Measurements from ENCODE around the gene SEL1L.

DNA sequence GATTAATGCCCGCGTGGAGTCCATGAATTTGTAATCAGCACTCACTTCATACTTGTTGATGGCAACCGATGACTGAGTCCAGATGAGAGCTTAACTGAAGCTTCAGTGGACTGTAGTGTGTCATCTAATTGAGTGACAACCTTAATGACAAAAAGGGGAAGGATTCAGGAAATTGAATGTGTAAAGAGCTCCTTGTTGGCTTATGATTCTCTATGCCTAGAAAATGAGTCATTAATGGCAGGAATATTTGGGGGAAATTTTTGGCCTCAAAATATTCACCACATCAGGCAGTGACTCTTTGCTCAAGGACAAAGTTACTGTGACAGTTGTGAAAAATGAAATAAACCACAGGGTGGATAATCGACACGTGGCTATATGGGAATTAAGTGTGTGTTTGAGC lies 78.3 kb downstream of the SEL1L start:
- TF ChIP-seq CTCF (IDR thresholded peaks at IDR 0.05) = no peak
- TF ChIP-seq POLR2A (IDR thresholded peaks at IDR 0.05) = no peak

All from ovary (tissue), 3 donors.